ENCODE measurements around the gene LEFTY2. TPM values are rescaled to one million over a fixed set of nuclear protein-coding genes. Genes with fewer than 3 reads are reported as not detected.

LEFTY2 gene
- total and polyA plus RNA-seq, 9 of the 15 experiments (the other 6 are each of a cell fraction or from before 2014, with no cell fraction given): 0.04 to 0.14 TPM; not detected in 7

GRCh38 chr1:225923692-225924555 lies 17.1 kb downstream of the LEFTY2 start, which contains the start of gene PYCR2 (continued):
- peak; percentile 94 for TF ChIP-seq NKRF (IDR thresholded peaks at IDR 0.05; ENCODE audit: borderline replicate concordance)
- TF ChIP-seq RAD51 (IDR thresholded peaks at IDR 0.05; ENCODE audit: borderline replicate concordance, low read depth): peak; percentile 94
- no peak for TF ChIP-seq SMAD3 (CRISPR knock-in tag; conservative IDR thresholded peaks at IDR 0.05)
- no peak for TF ChIP-seq ZNF140 (CRISPR knock-in tag; IDR thresholded peaks at IDR 0.05)
- TF ChIP-seq HMGN3 (IDR thresholded peaks at IDR 0.05; ENCODE audit: borderline replicate concordance, extremely low read depth, insufficient read length, low read depth, low read length): peak; percentile 88
- no peak for TF ChIP-seq CHD4 (IDR thresholded peaks at IDR 0.05; ENCODE audit: insufficient read depth, insufficient replicate concordance, low read depth, low read length, poor library complexity, severe bottlenecking)
- TF ChIP-seq CBFB (CRISPR knock-in tag; IDR thresholded peaks at IDR 0.05): peak; percentile 64; the same call in 1 of the 2 replicates
- TF ChIP-seq ARID1B (IDR thresholded peaks at IDR 0.05): peak; percentile 56
- no peak for TF ChIP-seq NCOA2 (IDR thresholded peaks at IDR 0.05; ENCODE audit: partially characterized antibody in 2 of 2)
- TF ChIP-seq FOXA3 (CRISPR knock-in tag; conservative IDR thresholded peaks at IDR 0.05 in 1 of 2, IDR thresholded peaks at IDR 0.05 in 1 of 2): no peak
- TF ChIP-seq ZC3H11A (IDR thresholded peaks at IDR 0.05; ENCODE audit: low read depth, low read length): no peak
- TF ChIP-seq ZNF133 (CRISPR knock-in tag; IDR thresholded peaks at IDR 0.05): no peak
- peak; percentile 94 for TF ChIP-seq HNRNPK (IDR thresholded peaks at IDR 0.05; ENCODE audit: low read depth, low read length, poor library complexity, severe bottlenecking)
- TF ChIP-seq TARDBP (IDR thresholded peaks at IDR 0.05): peak; percentile 63; the same call in 1 of the 2 replicates
- peak; percentile 76; the same call in 1 of the 2 replicates for TF ChIP-seq MTA3 (IDR thresholded peaks at IDR 0.05; ENCODE audit: borderline replicate concordance)
- no peak for TF ChIP-seq PBX2 (CRISPR knock-in tag; IDR thresholded peaks at IDR 0.05; ENCODE audit: low read depth)
- TF ChIP-seq PBX2 (tag; conservative IDR thresholded peaks at IDR 0.05; ENCODE audit: low read depth): no peak
- TF ChIP-seq NFIC (IDR thresholded peaks at IDR 0.05): peak; percentile 69
- 0 out of 2 replicates have a peak, but pooled peaks have one; percentile 9 for TF ChIP-seq ZNF707 (CRISPR knock-in tag; conservative IDR thresholded peaks at IDR 0.05)
- no peak for TF ChIP-seq CGGBP1 (CRISPR knock-in tag; IDR thresholded peaks at IDR 0.05)
- TF ChIP-seq TBL1XR1 (IDR thresholded peaks at IDR 0.05; ENCODE audit: low read length in 2 of 2): no peak; a peak in 1 of 4 replicates
- TF ChIP-seq XRCC4 (IDR thresholded peaks at IDR 0.05; ENCODE audit: extremely low read depth, insufficient read depth, insufficient read length): no peak
- TF ChIP-seq CBX3 (IDR thresholded peaks at IDR 0.05; ENCODE audit: borderline replicate concordance in 1 of 2, low read length in 2 of 2): 0 out of 3 replicates have a peak, but pooled peaks of 1 of the 2 experiments have one; percentile 44
